Right cardiac atrium (tissue), 5 donors: Measurements from ENCODE around the gene PTPRD. TPM values are rescaled to one million over a fixed set of nuclear protein-coding genes. Genes with fewer than 3 reads are reported as not detected.

Source experiments
- ATAC-seq, 2 donors: fragments of 200-7000 bp; cut with Tn5 transposase; one replicate each; pipeline versions ENCODE4 v1.8.0 to v1.9.1; 2020; ENCODE audit warnings: moderate library complexity in 2 of 2, mild to moderate bottlenecking in 1 of 2
- DNase-seq, 3 donors: peaks; one replicate each; pipeline ENCODE4 v3.0.0-alpha.2; 2020
- H3K27ac ChIP-seq: one replicate; pipeline ENCODE4 v1.5.1; 2013; ENCODE audit warnings: mild to moderate bottlenecking, low read length, control low read depth, moderate library complexity
- H3K27me3 ChIP-seq: one replicate; pipeline ENCODE4 v1.6.1; 2013; ENCODE audit not compliant: control insufficient read depth, insufficient read depth
- H3K4me1 ChIP-seq: one replicate; pipeline ENCODE4 v1.6.1; 2013; ENCODE audit warnings: low read length; ENCODE audit not compliant: control insufficient read depth, insufficient read depth
- H3K4me3 ChIP-seq: one replicate; pipeline ENCODE4 v1.5.1; 2013; ENCODE audit warnings: low read length, control low read depth
- H3K9me3 ChIP-seq: one replicate; pipeline ENCODE4 v1.6.1; 2013; ENCODE audit warnings: low read length; ENCODE audit not compliant: control insufficient read depth
- WGBS: extraction: QIAGEN DNeasy Blood & Tissue Kit; methylation state at CpG from one replicate; pipeline ENCODE4 v1.1.7; 2013; 5-methylcytosine and 5-hydroxymethylcytosine counted together
- intact Hi-C, 4 donors: fragments of 100-400 bp; cut with DNase I; formaldehyde crosslinking; loops; one replicate each; pipeline versions ENCODE4 v1.11.0 to v1.14.0; 2022 to 2023
- polyA plus RNA-seq: library from polyadenylated mRNA; stranded (reverse); fragments of 200-250 nt; gene quantifications from one replicate; pipeline ENCODE4 v1.2.3, GENCODE V29; 2013
- total RNA-seq, 4 donors: library from RNA; stranded (reverse); fragmentation: NEBNext Ultra II Directional; extraction: Animal tissue kit (Norgen Biotek cat#: 25700); gene quantifications; one replicate each; pipeline ENCODE4 v1.2.1, GENCODE V29; 2021
- donor health status: healthy with polysubstance abuse.
- donor health status: DM: no; HTN: yes; CAD: no.
- donor health status: DM: no; HTN: no; CAD: no.
- donor health status: DM: no; HTN: yes; CAD: no; lungs with severe emphysema.
- donor health status: DM: yes; HTN: yes; CAD: no.

The PTPRD gene
- total and polyA plus RNA-seq, 5 donors = 1.3 to 11.8 (median 7.1) TPM

- intact Hi-C loops = loop anchor here in 1 of 4 donors (10.0 kb wide), 1 partner anchor 88 kb away; no protein-coding TSS in a partner anchor
- Histone ChIP-seq H3K4me3 (no peak overlapping the region), H3K4me1 (no peaks in the 10 kb centered on the region), H3K9me3 (no peaks in the 10 kb centered on the region), H3K27ac (no peak overlapping the region), H3K27me3 (no peaks in the 10 kb centered on the region)
- DNase-seq (no peak), ATAC-seq (no peak)
- WGBS = 80% methylated on average over 2 of the region's 2 CpGs
Observed at GRCh38 chr9:8282535-8282934, 2330.3 kb downstream of the PTPRD start.

GRCh38 chr9:8280811-8281210, 2332.0 kb downstream of the PTPRD start:
- no peaks in the 10 kb centered on the region for H3K27me3 ChIP-seq
- WGBS = 58% methylated on average over 2 of the region's 2 CpGs
- ATAC-seq (no peak), DNase-seq (no peak)
- no peak overlapping the region for H3K27ac ChIP-seq
- H3K4me3 ChIP-seq = no peak overlapping the region
- H3K9me3 ChIP-seq = no peaks in the 10 kb centered on the region
- intact Hi-C loops = loop anchor here in 1 of 4 donors (10.0 kb wide), 1 partner anchor 86 kb away; no protein-coding TSS in a partner anchor
- no peaks in the 10 kb centered on the region for H3K4me1 ChIP-seq

GRCh38 chr9:8278048-8278447, 2334.8 kb downstream of the PTPRD start:
- ATAC-seq (no peak), DNase-seq (no peak)
- Histone ChIP-seq H3K27ac (no peak overlapping the region), H3K27me3 (no peaks in the 10 kb centered on the region), H3K4me1 (no peaks in the 10 kb centered on the region), H3K4me3 (no peak overlapping the region), H3K9me3 (no peaks in the 10 kb centered on the region)
- intact Hi-C loops = no loop called here
- 75% methylated on average over 3 of the region's 3 CpGs for WGBS

- H3K4me3 ChIP-seq = no peak overlapping the region
- H3K4me1 ChIP-seq = no peaks in the 10 kb centered on the region
- ATAC-seq (no peak), DNase-seq (no peak)
- no peak overlapping the region for H3K27ac ChIP-seq
- intact Hi-C loops = no loop called here
- no peaks in the 10 kb centered on the region for H3K27me3 ChIP-seq
- H3K9me3 ChIP-seq = no peaks in the 10 kb centered on the region
Observed at GRCh38 chr9:8270235-8270634, 2342.6 kb downstream of the PTPRD start.

- no peak overlapping the region for H3K4me3 ChIP-seq
- no peaks in the 10 kb centered on the region for H3K27me3 ChIP-seq
- WGBS = 56% methylated on average over 1 of the region's 1 CpG
- H3K27ac ChIP-seq = no peak overlapping the region
- DNase-seq (no peak), ATAC-seq (no peak)
- no peaks in the 10 kb centered on the region for H3K9me3 ChIP-seq
- no peaks in the 10 kb centered on the region for H3K4me1 ChIP-seq
- intact Hi-C loops = no loop called here
Observed at GRCh38 chr9:8268881-8269280, 2343.9 kb downstream of the PTPRD start.

- ATAC-seq (no peak), DNase-seq (no peak)
- H3K27me3 ChIP-seq = no peaks in the 10 kb centered on the region
- intact Hi-C loops = no loop called here
- H3K4me1 ChIP-seq = no peaks in the 10 kb centered on the region
- 60% methylated on average over 2 of the region's 2 CpGs for WGBS
- H3K9me3 ChIP-seq = no peaks in the 10 kb centered on the region
- no peak overlapping the region for H3K27ac ChIP-seq
- no peak overlapping the region for H3K4me3 ChIP-seq
Observed at GRCh38 chr9:8268216-8268878, 2344.5 kb downstream of the PTPRD start.

- Histone ChIP-seq H3K4me3 (no peak overlapping the region), H3K9me3 (no peaks in the 10 kb centered on the region), H3K27ac (no peak overlapping the region), H3K27me3 (no peaks in the 10 kb centered on the region), H3K4me1 (no peaks in the 10 kb centered on the region)
- intact Hi-C loops = no loop called here
- ATAC-seq (no peak), DNase-seq (no peak)
- 76% methylated on average over 2 of the region's 2 CpGs for WGBS
Observed at GRCh38 chr9:8267636-8268035, 2345.2 kb downstream of the PTPRD start.

GRCh38 chr9:8266861-8267260, 2345.9 kb downstream of the PTPRD start:
- intact Hi-C loops = no loop called here
- 81% methylated on average over 1 of the region's 1 CpG for WGBS

GRCh38 chr9:8265281-8265680, 2347.5 kb downstream of the PTPRD start:
- intact Hi-C loops = no loop called here
- DNase-seq (no peak), ATAC-seq (no peak)
- Histone ChIP-seq H3K27ac (no peak overlapping the region), H3K4me1 (peaks cover 2% of the 10 kb centered on the region), H3K27me3 (no peaks in the 10 kb centered on the region), H3K4me3 (no peak overlapping the region), H3K9me3 (no peaks in the 10 kb centered on the region)
- WGBS = 54% methylated on average over 2 of the region's 2 CpGs

More at GRCh38 chr9:8266861-8267260, 2345.9 kb downstream of the PTPRD start:
- H3K27ac ChIP-seq = no peak overlapping the region
- DNase-seq (no peak), ATAC-seq (no peak)
- no peaks in the 10 kb centered on the region for H3K9me3 ChIP-seq
- no peaks in the 10 kb centered on the region for H3K27me3 ChIP-seq
- H3K4me1 ChIP-seq = no peaks in the 10 kb centered on the region
- no peak overlapping the region for H3K4me3 ChIP-seq
